Measurements from ENCODE around the gene TSHZ3.

Gene TSHZ3

DNA sequence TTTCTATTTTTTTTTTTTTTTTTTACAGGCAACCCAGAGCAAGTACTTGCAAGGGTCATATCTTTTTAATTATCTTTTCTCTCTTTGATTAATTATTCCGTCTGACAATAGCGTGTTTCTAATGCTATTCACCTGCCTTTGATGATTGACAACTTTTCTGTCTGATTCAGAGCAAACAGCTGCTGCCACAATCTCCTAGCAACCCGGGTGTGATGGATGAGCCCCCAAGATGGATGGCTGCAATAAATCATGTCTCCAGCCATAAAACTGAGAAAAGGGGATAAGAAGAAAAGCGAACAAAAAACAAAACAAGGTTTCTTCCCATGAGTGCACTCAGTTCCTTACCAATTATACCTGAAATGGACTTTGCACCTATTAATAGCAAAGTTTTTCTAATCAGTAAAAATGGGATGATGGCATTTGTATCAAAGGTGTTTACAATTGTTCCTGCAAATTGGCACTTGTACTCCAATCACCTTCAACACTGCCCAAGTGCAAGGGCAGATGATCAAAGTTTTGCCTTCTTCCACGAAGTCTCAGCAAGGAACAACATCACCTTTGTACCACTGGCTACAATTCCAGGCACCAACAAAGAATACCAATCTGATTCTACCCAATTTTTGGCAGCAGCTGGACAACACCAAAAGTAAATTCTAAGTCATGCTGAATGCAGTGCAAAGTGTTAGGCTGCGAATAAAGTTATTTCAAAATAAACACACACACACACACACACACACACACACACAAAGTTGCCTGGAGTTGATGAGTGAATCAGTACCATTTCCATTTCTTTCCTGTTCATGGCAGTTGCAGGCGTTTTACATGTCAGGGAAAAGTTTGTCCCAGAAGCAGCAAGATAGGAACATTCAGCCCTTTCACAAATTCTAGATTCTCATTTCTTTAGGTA, 12.0 kb downstream of the TSHZ3 start:
- DNase-seq: no peak

GRCh38 chr19:31335716-31336115, 13.5 kb downstream of the TSHZ3 start:
- no peak for DNase-seq

DNA sequence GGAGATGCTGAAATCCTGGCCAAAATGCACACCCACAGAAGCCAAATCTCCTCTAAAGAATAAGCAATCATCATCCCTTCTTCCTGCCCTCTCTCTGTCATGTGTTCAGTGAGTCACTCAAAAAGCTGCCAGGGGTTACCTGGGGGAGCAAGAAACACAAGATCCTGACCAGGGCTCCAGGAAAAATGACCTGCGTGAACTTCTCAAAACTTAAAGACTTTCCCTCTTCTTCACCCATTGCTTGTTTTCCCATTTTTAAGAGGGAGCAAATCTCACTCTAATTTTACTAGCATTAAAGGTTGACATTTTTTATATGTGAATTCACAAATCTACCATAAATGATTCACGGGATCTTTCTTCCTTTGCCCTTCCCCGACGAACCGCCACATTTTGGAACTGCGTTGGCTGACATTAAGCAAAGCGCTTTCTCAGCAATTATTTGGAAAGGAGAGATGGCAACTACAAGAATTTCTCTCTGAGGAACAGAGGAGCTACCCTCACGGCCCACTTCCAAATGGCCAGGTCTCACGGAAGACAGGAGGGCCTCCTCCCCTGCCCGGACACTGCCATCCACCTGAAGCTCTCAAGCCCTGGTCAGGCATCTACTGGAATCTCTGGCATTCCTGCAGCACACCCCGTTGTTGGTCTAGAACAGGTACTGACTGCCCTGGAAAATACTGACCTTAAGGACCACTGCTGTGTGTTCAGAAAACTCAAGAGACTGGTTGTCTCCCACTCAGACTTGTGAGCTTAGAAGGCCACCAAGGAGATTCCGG, 14.2 kb downstream of the TSHZ3 start:
- DNase-seq: no peak

DNA sequence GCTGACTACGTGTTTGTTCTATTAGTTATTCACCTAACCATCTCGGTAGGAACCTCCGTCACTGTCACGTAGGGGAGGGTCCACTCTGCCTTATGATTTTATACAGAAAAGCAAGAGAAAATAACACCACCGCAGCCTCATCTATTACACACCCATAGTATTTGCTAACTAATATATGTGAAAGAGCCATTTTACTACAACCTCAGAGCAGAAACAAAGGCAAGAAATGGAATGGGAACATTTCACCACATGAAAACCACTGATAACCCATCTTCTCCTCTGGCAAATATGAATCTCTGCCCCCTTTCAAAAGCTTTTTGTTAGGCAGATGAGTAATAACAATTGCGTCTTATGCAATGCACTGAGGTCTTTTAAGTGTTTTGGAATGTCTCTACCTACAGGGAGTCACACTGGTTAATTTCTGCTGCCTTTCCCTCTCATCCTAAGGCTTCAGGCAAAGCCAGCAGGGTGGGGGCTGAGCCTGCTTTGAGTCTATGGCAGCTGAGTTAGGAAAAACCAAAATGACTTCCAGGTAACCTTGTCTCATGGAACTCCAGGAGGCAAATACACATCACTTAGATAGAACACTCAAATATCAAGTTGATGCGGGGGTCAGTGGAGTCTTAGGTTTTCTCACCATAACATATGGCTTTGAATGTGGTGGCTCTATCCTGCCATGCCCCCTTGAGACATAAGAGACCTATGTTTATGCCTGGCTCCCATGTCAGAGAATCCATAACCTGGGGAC, 15.0 kb downstream of the TSHZ3 start:
- no peak for DNase-seq

GRCh38 chr19:31332096-31332495, 17.1 kb downstream of the TSHZ3 start:
- DNase-seq: no peak

DNA sequence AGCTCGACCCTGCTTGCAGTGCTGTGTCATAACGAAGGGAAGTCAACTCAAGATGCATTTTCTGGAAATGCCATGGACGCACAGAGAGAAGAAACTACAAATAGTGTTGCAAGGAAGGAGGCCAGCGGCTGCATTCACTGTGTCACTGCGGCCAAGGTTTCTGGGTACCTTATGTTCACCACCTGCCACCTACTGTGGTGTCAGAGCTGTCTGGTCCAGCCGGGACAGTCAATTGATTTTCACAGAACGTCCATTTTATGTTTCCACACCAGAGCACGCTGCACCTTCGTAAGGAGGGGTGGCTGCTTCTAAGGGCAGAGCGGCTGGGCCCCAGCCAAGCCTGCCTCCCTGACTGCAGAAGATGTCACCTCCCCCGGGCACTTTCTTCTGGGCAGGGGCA, 17.7 kb downstream of the TSHZ3 start:
- no peak for DNase-seq

DNA sequence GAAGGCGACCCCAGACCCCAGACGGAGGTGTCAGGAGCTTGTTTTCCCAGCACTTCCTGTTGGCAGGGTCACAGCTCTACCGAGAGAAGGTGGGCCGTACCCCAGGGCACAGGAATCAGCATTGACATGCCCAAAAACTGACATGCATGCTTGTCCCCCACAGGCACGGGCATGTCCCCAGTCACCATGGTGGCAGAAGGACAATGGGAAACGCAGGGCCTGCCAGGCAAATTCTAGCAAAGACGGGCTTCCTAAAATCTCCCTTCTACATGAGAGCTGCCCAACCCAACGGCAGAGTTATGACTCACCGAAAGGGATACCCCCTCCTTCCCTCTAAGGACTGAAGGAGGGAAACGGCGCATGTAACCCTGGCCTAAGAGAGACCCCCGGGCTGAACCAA, 18.5 kb downstream of the TSHZ3 start:
- DNase-seq: no peak

DNA sequence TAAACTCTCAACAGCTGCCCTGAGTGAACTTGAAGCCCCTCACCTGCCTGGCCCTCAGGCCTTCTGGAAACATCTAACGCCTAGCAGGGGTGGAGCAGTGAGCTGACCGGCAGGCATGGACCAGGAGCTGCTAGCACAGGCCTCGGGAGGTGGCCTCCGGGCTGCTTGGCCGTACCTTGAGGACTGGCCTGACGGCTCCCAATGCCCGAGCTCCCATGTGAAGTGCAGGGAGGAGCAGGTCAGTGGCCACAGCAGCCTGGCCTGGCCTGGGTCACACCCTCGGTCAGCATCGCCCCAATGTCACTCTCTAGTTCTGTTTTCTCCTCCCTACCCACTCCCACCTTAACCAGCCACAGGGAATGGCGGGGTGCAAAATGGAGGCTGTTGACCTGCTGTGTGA, 19.0 kb downstream of the TSHZ3 start:
- no peak for DNase-seq

GRCh38 chr19:31329819-31330218, 19.4 kb downstream of the TSHZ3 start:
- no peak for DNase-seq

DNA sequence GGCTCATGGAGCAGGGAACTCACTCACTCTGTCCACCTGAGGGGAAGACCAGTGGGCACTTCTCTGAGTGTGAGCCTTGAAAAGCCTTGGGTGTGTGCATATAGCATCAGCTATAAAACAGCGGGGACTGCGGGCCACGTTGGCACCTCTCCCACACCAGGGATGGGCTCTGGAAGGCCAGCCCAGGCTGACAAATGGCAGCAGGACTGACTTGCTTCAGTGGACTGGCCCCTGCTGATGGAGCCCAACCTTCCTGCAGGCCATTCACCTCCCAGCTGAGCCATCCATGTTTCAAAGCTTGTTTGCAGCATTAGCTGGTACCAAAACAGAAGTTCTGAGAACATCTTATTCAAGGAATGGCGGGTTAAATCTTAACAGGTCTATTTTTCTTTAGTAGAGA, 21.0 kb downstream of the TSHZ3 start:
- no peak for DNase-seq

DNA sequence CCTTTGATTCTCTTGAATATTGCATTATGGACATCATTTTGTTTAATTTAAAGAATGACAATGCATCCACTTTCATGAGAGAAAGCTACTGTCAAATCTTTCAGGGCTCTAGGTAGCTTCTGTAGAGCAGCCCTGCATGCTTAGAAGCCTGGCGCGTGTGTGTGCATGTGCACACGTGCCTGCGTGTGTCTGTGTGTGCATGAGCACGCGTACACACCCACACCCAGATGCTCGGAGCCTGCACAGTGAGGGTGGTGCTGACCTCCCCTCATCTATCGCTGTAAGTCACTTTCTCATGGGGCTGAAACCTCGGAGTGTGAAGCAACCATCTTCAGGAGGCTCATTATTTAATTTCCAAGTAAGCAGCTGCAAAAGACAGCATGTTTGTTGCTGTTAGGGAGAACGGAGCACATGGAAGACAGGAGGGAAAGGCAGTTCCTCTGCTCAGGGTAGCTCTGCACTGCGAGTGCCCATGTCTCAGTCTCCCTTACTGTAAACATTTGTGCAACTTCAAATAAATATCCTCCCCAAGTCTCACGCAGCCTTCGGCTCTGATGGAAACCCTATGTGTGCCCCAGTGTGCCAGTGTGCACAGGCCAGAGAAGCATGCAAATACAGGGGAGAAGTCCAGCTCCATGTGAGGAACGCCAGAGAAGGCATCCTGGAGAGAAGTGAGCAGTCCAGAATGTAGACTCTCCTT, 22.8 kb downstream of the TSHZ3 start:
- no peak for DNase-seq

DNA sequence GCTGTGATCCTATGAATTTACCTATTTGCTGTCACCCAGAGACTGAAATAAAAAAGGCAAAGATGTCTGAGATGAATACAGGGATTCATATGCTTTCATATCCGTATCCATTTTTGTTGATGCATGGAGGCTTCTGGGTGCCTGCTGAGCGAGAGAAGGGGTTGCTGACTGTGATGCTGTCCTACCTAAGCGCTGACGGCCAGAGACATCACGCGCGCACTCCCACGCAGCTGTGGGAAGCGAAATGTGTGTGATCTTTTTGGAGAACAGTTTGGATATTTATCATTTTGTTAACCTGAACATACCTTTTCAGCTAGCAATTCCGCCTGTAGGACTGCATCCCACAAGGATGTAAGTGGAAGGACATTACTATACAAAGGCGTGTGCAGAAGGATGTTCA, 23.9 kb downstream of the TSHZ3 start:
- DNase-seq: no peak

- DNase-seq: no peak
Measured at GRCh38 chr19:31319465-31319864, 29.8 kb downstream of the TSHZ3 start.

DNA sequence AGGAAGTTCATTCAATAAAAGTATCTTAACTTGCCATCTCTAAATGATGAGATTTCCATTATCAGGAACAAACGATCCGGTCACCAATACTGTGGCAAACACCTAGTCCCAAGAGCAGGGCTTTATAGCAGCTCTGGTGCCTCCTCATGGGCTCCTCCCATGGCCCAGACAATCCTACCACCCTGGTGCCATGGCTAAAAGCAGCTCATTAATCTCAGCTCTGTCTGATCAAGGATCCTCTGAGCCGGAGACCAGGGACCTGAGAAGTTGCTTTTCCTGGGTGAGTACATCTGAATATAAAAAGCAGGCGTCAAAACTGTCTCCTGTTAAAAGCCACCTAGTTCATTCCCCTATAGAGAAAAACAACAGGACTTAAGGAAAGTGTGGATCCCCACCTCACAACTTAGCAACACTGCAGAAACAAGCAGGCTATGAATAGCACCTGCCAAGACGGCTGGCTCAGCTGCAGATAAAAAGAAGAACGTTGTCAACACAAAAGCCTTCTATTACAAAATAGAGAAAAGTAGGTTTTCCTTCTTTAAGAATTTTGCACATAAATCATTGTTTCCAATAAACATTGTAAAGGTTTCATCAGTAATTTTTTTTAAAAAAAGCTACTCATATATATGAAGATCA, 30.3 kb downstream of the TSHZ3 start:
- no peak for DNase-seq

GRCh38 chr19:31317570-31317969, 31.7 kb downstream of the TSHZ3 start:
- DNase-seq: no peak

DNA sequence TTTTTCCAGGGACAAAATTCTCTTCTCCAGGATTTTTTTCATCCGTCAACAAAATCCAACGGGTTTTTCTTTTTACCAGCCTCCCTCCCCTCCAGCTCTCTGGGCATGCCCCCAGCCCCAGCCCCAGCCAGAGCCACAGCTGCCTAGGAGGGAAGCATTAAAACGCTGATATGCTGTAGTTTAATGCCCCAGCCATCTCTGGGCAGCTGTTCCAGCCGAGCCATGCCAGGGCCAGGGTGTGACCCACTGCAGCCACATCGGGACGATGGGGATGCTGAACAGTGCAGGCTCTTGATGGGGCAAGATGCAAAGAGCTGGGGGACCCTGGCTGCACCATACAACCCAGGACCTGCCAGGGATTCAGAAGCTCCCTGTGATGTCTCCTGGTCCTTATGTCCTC, 32.1 kb downstream of the TSHZ3 start:
- DNase-seq: no peak

GRCh38 chr19:31316201-31316951, 32.9 kb downstream of the TSHZ3 start:
- no peak for DNase-seq

GRCh38 chr19:31315652-31316051, 33.6 kb downstream of the TSHZ3 start:
- DNase-seq: no peak

GRCh38 chr19:31314849-31315629, 34.2 kb downstream of the TSHZ3 start:
- DNase-seq: no peak

DNA sequence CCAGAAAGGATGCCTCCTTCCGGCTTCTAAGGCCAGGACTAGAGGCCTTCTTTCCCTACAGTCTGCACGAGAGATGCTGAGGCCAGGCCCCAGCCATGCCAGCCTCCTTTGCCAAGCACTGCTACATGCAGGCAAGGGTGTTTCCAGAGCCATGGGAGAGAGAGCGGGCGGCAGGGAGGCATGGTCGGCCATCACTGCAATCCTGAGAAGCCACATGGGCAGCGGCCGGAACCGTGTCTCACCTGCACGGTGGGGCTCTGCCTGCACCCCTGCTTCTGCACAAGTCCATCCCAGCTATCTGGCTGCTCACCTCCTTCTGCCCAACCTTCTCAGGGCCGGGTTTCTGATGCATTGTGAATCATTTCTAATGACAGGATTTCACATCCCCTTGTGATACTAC, 35.1 kb downstream of the TSHZ3 start:
- no peak for DNase-seq
